ENCODE data around the gene IDI1. TPM values are rescaled to one million over a fixed set of nuclear protein-coding genes. Genes with fewer than 3 reads are reported as not detected.
A peak's percentile ranks its signal among the peaks of the same experiment; 100 is the strongest.

Gene IDI1
- total and polyA plus RNA-seq, 2 experiments from 2014 or later: 39.1 to 182 TPM

DNA sequence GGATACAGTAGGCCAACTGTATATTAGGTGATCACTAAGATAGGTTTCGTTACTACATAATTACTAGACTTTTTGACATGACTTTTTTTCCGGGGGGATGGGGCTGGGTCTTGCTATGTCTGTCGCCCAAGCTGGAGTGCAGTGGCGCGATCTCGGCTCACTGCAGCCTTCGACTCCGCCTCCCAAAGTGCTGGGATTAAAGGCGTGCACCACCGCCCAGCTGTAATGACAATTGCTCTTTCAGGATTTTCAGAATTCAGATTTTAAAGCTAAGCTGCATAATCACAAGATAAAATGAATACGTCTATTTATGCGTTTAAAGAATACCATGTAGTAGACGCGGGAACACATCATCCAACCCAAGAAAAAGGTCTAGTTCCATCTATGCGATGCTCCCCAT lies 982 bp downstream of the IDI1 start:
- DNase-seq (ENCODE audit: low read depth in 1 of 2, low spot score in 1 of 2): no peak
- no peaks in the 10 kb centered on the region for H3K27me3 ChIP-seq
- peak overlapping the region; percentile 99 for H3K27ac ChIP-seq
- TF ChIP-seq CTCF (IDR thresholded peaks at IDR 0.05; ENCODE audit: low read depth, low read length): no peak
- H3K9me3 ChIP-seq (ENCODE audit: low read depth): no peaks in the 10 kb centered on the region
- peak overlapping the region; percentile 71 for H3K4me3 ChIP-seq
- H3K36me3 ChIP-seq: peaks cover 15% of the 10 kb centered on the region
- peaks cover 17% of the 10 kb centered on the region for H3K4me1 ChIP-seq (ENCODE audit: low read depth)

- H3K27ac ChIP-seq: peak overlapping the region; percentile 22
- H3K36me3 ChIP-seq: peaks cover 29% of the 10 kb centered on the region
- H3K9me3 ChIP-seq (ENCODE audit: low read depth): no peaks in the 10 kb centered on the region
- H3K4me1 ChIP-seq (ENCODE audit: low read depth): peaks cover 10% of the 10 kb centered on the region
- no peak for TF ChIP-seq CTCF (IDR thresholded peaks at IDR 0.05; ENCODE audit: low read depth, low read length)
- H3K4me3 ChIP-seq: no peak overlapping the region
- DNase-seq (ENCODE audit: low read depth in 1 of 2, low spot score in 1 of 2): no peak
- no peaks in the 10 kb centered on the region for H3K27me3 ChIP-seq
These were observed 3.5 kb downstream of the IDI1 start for GRCh38 chr10:1045415-1045814.

DNA sequence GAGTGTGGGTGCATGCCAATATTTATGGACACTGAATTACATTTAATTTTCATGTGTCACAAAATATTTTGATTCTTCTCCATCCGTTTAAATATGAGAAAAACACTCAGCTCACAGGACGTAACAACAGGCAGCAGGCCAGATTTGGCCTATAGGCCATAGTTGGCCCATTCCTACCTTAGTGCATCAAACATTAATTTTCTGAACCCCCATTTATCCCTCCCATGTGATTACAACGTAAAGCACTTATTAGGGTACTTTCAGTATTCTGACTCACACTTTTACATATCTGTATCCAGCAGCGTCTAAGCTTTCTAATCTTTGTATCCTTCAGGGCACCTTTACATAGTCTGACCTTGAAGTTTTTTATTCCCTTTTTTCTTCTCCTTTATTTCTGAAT lies 4.0 kb downstream of the IDI1 start:
- TF ChIP-seq CTCF (IDR thresholded peaks at IDR 0.05; ENCODE audit: low read depth, low read length): no peak
- H3K36me3 ChIP-seq: peaks cover 34% of the 10 kb centered on the region
- no peak for DNase-seq (ENCODE audit: low read depth in 1 of 2, low spot score in 1 of 2)
- no peaks in the 10 kb centered on the region for H3K27me3 ChIP-seq
- no peaks in the 10 kb centered on the region for H3K9me3 ChIP-seq (ENCODE audit: low read depth)
- H3K4me3 ChIP-seq: no peak overlapping the region
- H3K27ac ChIP-seq: peak overlapping the region; percentile 50
- peaks cover 8% of the 10 kb centered on the region for H3K4me1 ChIP-seq (ENCODE audit: low read depth)

- no peak for DNase-seq (ENCODE audit: low read depth in 1 of 2, low spot score in 1 of 2)
- no peaks in the 10 kb centered on the region for H3K9me3 ChIP-seq (ENCODE audit: low read depth)
- no peak for TF ChIP-seq CTCF (IDR thresholded peaks at IDR 0.05; ENCODE audit: low read depth, low read length)
- H3K36me3 ChIP-seq: peaks cover 42% of the 10 kb centered on the region
- H3K27me3 ChIP-seq: no peaks in the 10 kb centered on the region
- no peak overlapping the region for H3K4me3 ChIP-seq
- peaks cover 8% of the 10 kb centered on the region for H3K4me1 ChIP-seq (ENCODE audit: low read depth)
- H3K27ac ChIP-seq: peak overlapping the region; percentile 50
These were observed 4.8 kb downstream of the IDI1 start for GRCh38 chr10:1044146-1044545.

DNA sequence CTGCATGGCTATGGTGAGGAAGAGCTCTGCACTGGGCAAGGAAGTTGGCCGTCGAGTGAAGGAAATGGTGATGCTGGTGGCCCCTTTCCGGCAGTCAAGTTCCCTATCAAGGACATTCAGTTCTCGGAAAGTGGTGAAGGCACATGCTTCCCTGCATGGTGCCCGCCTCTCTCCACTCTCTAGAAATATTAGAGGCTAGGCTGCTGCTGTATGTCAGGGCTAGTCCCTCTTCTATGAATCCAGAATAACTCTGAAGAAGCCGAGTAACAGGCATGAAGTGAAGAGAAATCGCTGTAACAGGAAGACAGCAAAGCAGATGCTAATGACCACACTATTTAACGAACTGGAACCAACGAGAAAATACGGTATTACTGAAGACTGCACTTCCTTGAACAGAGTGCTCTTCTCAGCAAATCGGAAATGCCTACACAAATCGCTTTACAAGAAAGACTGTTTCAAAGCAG lies 5.4 kb downstream of the IDI1 start:
- DNase-seq (ENCODE audit: low read depth in 1 of 2, low spot score in 1 of 2): no peak
- no peak overlapping the region for H3K4me3 ChIP-seq
- H3K27ac ChIP-seq: peak overlapping the region; percentile 50
- peaks cover 8% of the 10 kb centered on the region for H3K4me1 ChIP-seq (ENCODE audit: low read depth)
- no peak for TF ChIP-seq CTCF (IDR thresholded peaks at IDR 0.05; ENCODE audit: low read depth, low read length)
- H3K9me3 ChIP-seq (ENCODE audit: low read depth): no peaks in the 10 kb centered on the region
- H3K36me3 ChIP-seq: peaks cover 43% of the 10 kb centered on the region
- no peaks in the 10 kb centered on the region for H3K27me3 ChIP-seq

DNA sequence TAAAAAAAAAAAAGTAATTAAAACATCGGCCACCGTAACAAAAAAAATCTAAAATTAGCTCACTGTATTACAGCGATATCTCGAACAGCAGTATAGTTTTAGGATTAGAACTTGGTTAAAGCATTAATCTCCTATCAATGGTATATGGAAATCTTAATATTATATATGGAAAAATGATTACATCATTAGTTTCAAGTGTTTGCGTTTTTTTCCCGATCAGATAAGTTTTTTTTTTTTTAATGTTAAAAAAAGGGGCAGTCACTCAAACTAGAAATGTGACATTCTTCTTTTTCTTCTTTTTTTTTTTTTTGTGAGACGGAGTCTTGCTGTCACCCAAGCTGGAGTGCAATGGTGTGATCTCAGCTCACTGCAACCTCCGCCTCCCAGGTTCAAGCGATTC lies 7.4 kb downstream of the IDI1 start:
- Histone ChIP-seq H3K9me3 (ENCODE audit: low read depth) (no peaks in the 10 kb centered on the region), H3K4me3 (no peak overlapping the region), H3K27ac (no peak overlapping the region), H3K36me3 (peaks cover 43% of the 10 kb centered on the region), H3K4me1 (ENCODE audit: low read depth) (peaks cover 8% of the 10 kb centered on the region), H3K27me3 (no peaks in the 10 kb centered on the region)
- TF ChIP-seq CTCF (IDR thresholded peaks at IDR 0.05; ENCODE audit: low read depth, low read length): no peak
- no peak for DNase-seq (ENCODE audit: low read depth in 1 of 2, low spot score in 1 of 2)

Measured in cardiac muscle cell (in vitro differentiated cells and primary cell).